GM18868 (cell line): Measurements from ENCODE around the gene MRPS11.
"Not testable (repeated sequence)": the region's sequence is repeated elsewhere in the genome, so short reads cannot be mapped to it uniquely, and the experiment has no call there.

ENCODE experiments used
- ATAC-seq: cut with Tn5 transposase; IDR thresholded peaks from one replicate; pipeline ENCODE4 v1.9.1; 2021; ENCODE audit warnings: mild to moderate bottlenecking, moderate library complexity; ENCODE audit not compliant: unreplicated experiment

Gene MRPS11

GRCh38 chr15:88487796-88488523 lies 20.5 kb downstream of the MRPS11 start:
- ATAC-seq: no peak

GRCh38 chr15:88489321-88489720 lies 21.8 kb downstream of the MRPS11 start:
- no peak for ATAC-seq

- ATAC-seq: no peak
Observed at GRCh38 chr15:88490036-88490435, 22.5 kb downstream of the MRPS11 start.

GRCh38 chr15:88491158-88491557 lies 23.6 kb downstream of the MRPS11 start:
- no peak for ATAC-seq

- no peak for ATAC-seq
Observed at GRCh38 chr15:88493844-88494243, 26.3 kb downstream of the MRPS11 start.

- no peak for ATAC-seq
Observed at GRCh38 chr15:88497109-88497765, 29.7 kb downstream of the MRPS11 start.

- no peak for ATAC-seq
Observed at GRCh38 chr15:88498996-88499395, 31.5 kb downstream of the MRPS11 start.

GRCh38 chr15:88504445-88504844 lies 36.9 kb downstream of the MRPS11 start:
- ATAC-seq: no peak

- no peak for ATAC-seq
Observed at GRCh38 chr15:88505721-88506120, 38.2 kb downstream of the MRPS11 start.

- no peak for ATAC-seq
Observed at GRCh38 chr15:88506628-88507027, 39.1 kb downstream of the MRPS11 start.

GRCh38 chr15:88509321-88509720 lies 41.8 kb downstream of the MRPS11 start:
- no peak for ATAC-seq

GRCh38 chr15:88509964-88510363 lies 42.5 kb downstream of the MRPS11 start:
- no peak for ATAC-seq

GRCh38 chr15:88511161-88511560 lies 43.7 kb downstream of the MRPS11 start:
- ATAC-seq: no peak

GRCh38 chr15:88512078-88512477 lies 44.6 kb downstream of the MRPS11 start:
- ATAC-seq: no peak

- ATAC-seq: no peak
Observed at GRCh38 chr15:88512601-88513000, 45.1 kb downstream of the MRPS11 start.

GRCh38 chr15:88513195-88513594 lies 45.7 kb downstream of the MRPS11 start:
- no peak for ATAC-seq

GRCh38 chr15:88518903-88519302 lies 51.4 kb downstream of the MRPS11 start:
- ATAC-seq: no peak

- ATAC-seq: not testable (repeated sequence)
Observed at GRCh38 chr15:88524094-88524493, 56.6 kb downstream of the MRPS11 start.

- ATAC-seq: no peak
Observed at GRCh38 chr15:88525418-88525817, 57.9 kb downstream of the MRPS11 start.

GRCh38 chr15:88526247-88526879 lies 58.9 kb downstream of the MRPS11 start:
- no peak for ATAC-seq

- ATAC-seq: no peak
Observed at GRCh38 chr15:88529021-88529630, 61.6 kb downstream of the MRPS11 start.
